HL-60 (cell line): ENCODE results near the gene CISD3.

Source experiments
- DNase-seq, 2 experiments: peaks; one replicate each; pipeline ENCODE4 v3.0.0-alpha.2; 2010 to 2020; ENCODE audit warnings: low read depth in 1 of 2, low spot score in 1 of 2
- H3K27ac ChIP-seq: fragments of 250-450 bp; sonication (Bioruptor Pico); replicated peaks from 2 replicates; pipeline ENCODE4 v1.5.1; 2020; ENCODE audit warnings: mild to moderate bottlenecking, moderate library complexity
- H3K27me3 ChIP-seq: fragments of 250-450 bp; sonication (Bioruptor Pico); 2 replicates; pipeline ENCODE4 v1.5.1; 2021; ENCODE audit warnings: mild to moderate bottlenecking, moderate library complexity; ENCODE audit not compliant: insufficient read depth, poor library complexity, severe bottlenecking
- H3K4me3 ChIP-seq: replicated peaks from 2 replicates; pipeline ENCODE4 v1.5.1; 2011; ENCODE audit warnings: mild to moderate bottlenecking, control low read depth, low read length; ENCODE audit not compliant: insufficient read depth
- CTCF ChIP-seq: IDR thresholded peaks from one replicate; pipeline ENCODE4 v1.5.1; 2011; ENCODE audit warnings: low read length, control low read depth, inconsistent platforms; ENCODE audit not compliant: insufficient read depth
- GABPA ChIP-seq: IDR thresholded peaks from 2 replicates; pipeline ENCODE4 v1.6.1; 2012; ENCODE audit warnings: low read depth
- POLR2AphosphoS5 ChIP-seq: IDR thresholded peaks from 2 replicates; pipeline ENCODE4 v1.6.1; 2012; ENCODE audit warnings: low read depth
- REST ChIP-seq: IDR thresholded peaks from 2 replicates; pipeline ENCODE4 v1.6.1; 2012; ENCODE audit warnings: low read depth; ENCODE audit not compliant: insufficient replicate concordance
- SPI1 ChIP-seq: IDR thresholded peaks from 2 replicates; pipeline ENCODE4 v1.6.1; 2012; ENCODE audit warnings: low read depth, mild to moderate bottlenecking, borderline replicate concordance

The CISD3 gene

GRCh38 chr17:38713456-38714075 is 16.6 kb upstream of the CISD3 start:
- no peak for TF ChIP-seq CTCF
- TF ChIP-seq GABPA, result no peak
- no peak for TF ChIP-seq SPI1
- no peak for TF ChIP-seq REST
- TF ChIP-seq POLR2AphosphoS5, result no peak
- no peak for DNase-seq
- H3K27me3 ChIP-seq, result no peaks in the 10 kb centered on the region
- no peak overlapping the region for H3K27ac ChIP-seq
- no peak overlapping the region for H3K4me3 ChIP-seq

- DNase-seq, result no peak
- TF ChIP-seq REST, result no peak
- TF ChIP-seq POLR2AphosphoS5, result peak; percentile 21; the same call in 1 of the 2 replicates
- Histone ChIP-seq H3K27me3 (no peaks in the 10 kb centered on the region), H3K27ac (no peak overlapping the region), H3K4me3 (no peak overlapping the region)
These were observed 14.8 kb upstream of the CISD3 start for GRCh38 chr17:38715216-38715943.

GRCh38 chr17:38716368-38717005 is 13.7 kb upstream of the CISD3 start:
- no peak for DNase-seq
- H3K27me3 ChIP-seq, result no peaks in the 10 kb centered on the region
- H3K4me3 ChIP-seq, result no peak overlapping the region
- TF ChIP-seq REST (no peak), SPI1 (no peak), GABPA (no peak), CTCF (no peak), POLR2AphosphoS5 (no peak)
- H3K27ac ChIP-seq, result no peak overlapping the region
